ENCODE data around the gene ARPC5.

The ARPC5 gene

DNA sequence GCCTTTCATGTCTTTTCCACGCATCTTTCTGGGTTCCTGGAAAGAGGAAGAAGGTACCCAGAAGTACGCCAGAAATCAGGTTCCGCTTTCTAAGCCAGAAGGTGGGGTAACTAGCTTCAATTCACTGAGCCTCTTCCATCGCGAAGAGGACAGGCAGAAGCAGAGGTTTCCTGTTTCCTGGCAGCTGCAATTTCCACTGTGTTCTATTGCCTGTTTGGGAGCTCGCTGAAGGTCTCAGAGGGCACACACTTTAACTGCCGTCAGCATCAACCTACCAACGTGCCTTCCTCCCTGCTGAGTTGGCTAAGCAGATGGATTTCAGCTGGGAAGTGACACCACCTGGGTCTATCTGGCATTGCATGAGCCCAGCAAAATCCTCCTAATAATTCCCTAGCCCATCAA lies 55.3 kb downstream of the ARPC5 start:
- no peak overlapping the region for H3K27ac ChIP-seq
- CTCF ChIA-PET = interaction anchor here (0.8 to 1.2 kb wide), 2 partner anchors 11 to 318 kb away, joined by 3 to 5 read pairs; no protein-coding TSS in a partner anchor
- TF ChIP-seq, protein P1, sequence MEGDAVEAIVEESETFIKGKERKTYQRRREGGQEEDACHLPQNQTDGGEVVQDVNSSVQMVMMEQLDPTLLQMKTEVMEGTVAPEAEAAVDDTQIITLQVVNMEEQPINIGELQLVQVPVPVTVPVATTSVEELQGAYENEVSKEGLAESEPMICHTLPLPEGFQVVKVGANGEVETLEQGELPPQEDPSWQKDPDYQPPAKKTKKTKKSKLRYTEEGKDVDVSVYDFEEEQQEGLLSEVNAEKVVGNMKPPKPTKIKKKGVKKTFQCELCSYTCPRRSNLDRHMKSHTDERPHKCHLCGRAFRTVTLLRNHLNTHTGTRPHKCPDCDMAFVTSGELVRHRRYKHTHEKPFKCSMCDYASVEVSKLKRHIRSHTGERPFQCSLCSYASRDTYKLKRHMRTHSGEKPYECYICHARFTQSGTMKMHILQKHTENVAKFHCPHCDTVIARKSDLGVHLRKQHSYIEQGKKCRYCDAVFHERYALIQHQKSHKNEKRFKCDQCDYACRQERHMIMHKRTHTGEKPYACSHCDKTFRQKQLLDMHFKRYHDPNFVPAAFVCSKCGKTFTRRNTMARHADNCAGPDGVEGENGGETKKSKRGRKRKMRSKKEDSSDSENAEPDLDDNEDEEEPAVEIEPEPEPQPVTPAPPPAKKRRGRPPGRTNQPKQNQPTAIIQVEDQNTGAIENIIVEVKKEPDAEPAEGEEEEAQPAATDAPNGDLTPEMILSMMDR (conservative IDR thresholded peaks at IDR 0.05; ENCODE audit: low read depth) = no peak
- no peak for DNase-seq (ENCODE audit: low spot score)
- POLR2A ChIA-PET (ENCODE audit: low non-redundant PET) = no interaction called here

DNA sequence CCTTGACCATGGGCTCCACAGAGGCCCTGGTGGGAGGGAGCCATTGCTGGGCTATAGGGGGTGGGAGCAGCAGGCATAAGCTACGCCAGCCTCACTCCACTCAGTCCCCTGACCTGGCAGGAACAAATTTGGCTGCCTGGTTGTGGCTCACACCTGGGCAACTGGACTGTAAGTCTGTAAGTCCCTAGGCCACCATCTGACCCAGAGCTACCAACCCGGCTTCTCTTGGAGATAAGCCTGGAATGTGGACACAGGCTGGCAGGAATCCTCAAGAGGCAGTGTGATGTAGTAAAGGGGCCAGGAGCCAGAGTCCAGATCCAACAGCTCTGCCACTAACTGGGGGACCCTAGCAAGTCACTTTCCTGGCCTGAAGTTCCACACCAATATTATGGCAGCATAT lies 56.7 kb downstream of the ARPC5 start:
- ChIA-PET POLR2A (ENCODE audit: low non-redundant PET) (no interaction called here), CTCF (interaction anchor here (0.6 to 1.2 kb wide), 4 partner anchors 12 to 337 kb away, joined by 3 to 5 read pairs (median 3); no protein-coding TSS in a partner anchor)
- no peak for DNase-seq (ENCODE audit: low spot score)
- TF ChIP-seq, protein P1 (conservative IDR thresholded peaks at IDR 0.05; ENCODE audit: low read depth) = no peak
- H3K27ac ChIP-seq = no peak overlapping the region

DNA sequence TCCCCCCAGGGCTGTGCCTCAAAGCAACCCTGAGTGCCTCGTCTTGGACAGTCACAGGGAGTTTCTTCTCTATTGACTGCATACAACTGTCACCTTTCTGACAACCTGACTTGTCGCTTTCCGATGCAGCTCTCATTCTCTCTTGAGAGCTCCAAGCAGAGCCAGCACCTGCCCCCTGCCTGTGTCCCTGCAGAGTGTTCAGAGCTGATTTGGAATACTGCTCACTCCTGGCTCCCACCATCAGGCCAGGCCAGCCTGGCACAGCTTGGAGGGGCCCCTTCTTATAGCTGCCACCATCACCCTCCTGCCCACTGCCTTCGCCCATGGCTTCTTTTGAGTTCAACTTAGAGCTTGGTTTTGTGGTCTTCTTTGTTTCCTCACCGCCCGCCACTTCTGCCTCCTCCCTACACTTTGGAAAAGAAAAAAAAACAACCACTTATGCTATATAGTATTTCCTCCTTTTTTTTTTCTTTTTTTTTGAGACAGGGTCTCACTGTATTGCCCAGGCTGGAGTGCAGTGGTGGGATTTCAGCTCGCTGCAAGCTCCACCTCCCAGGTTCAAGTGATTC lies 57.6 kb downstream of the ARPC5 start:
- TF ChIP-seq, protein P1 (conservative IDR thresholded peaks at IDR 0.05; ENCODE audit: low read depth) = no peak
- ChIA-PET POLR2A (ENCODE audit: low non-redundant PET) (no interaction called here), CTCF (interaction anchor here (0.7 kb wide), 1 partner anchor 193 kb away, joined by 5 read pairs; no protein-coding TSS in a partner anchor)
- no peak for DNase-seq (ENCODE audit: low spot score)
- H3K27ac ChIP-seq = no peak overlapping the region

DNA sequence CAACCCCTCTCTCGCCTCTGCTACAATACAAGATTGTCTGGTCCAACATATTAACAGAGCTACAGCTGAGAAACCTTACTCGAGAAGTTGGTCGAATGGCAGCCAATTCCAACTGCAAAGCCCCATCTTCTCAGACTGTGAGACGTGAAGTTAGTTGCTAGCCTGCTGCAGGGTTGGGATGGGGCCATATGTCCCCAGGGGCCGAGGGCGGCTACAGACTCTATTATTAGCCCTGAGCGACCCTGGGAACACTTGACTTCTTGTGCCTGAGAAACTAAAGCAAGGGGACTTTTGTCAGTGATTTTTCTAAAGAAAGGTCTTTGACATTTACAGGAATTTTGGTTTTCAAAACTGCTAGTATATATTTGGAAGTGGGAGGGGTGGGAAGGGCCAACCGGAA lies 59.0 kb downstream of the ARPC5 start:
- CTCF ChIA-PET = interaction anchor here (0.6 kb wide), 1 partner anchor 1277 kb away, joined by 6 read pairs; no protein-coding TSS in a partner anchor
- DNase-seq (ENCODE audit: low spot score) = no peak
- POLR2A ChIA-PET (ENCODE audit: low non-redundant PET) = no interaction called here
- TF ChIP-seq, protein P1 (conservative IDR thresholded peaks at IDR 0.05; ENCODE audit: low read depth) = no peak
- H3K27ac ChIP-seq = no peak overlapping the region

DNA sequence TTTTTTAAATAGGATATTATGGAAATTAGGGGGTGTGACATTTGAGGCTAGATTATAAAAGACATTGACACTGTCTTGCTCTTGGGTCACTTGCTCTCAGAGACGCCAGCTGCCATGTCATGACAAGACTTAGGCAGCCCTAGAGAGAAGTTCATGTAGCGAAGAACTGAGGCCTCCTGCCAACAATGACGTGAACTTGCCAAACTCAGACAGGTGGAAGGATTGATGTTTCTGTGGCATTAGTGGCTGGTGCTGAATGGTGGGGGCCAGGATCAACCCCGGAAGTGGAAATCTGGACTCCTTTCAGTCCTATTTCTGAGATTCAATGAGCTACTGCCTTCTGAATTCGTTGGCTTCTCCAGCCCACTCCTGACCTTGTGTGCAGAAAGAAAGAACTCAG lies 60.0 kb downstream of the ARPC5 start:
- DNase-seq (ENCODE audit: low spot score) = no peak
- TF ChIP-seq, protein P1 (conservative IDR thresholded peaks at IDR 0.05; ENCODE audit: low read depth) = no peak
- ChIA-PET CTCF (no interaction called here), POLR2A (ENCODE audit: low non-redundant PET) (no interaction called here)
- H3K27ac ChIP-seq = no peak overlapping the region

DNA sequence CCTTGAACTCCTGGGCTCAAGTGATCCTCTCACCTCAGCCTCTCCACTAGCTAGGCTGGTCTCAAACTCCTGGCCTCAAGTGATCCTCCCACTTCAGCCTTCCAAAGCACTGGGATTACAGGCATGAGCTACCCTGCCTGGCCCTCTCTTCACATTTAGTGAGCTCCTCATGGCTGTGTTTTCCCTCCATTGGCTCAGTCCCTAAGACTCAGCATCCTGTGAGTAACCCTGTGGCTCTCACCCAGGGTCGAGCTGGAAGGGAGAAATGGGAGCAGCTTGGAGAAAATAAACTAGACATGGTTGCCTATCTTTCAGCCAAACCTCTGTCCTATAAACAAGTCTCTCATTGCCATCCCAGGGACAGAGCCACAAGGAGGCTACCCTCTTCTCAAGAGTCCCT lies 62.9 kb downstream of the ARPC5 start:
- TF ChIP-seq, protein P1 (conservative IDR thresholded peaks at IDR 0.05; ENCODE audit: low read depth) = no peak
- CTCF ChIA-PET = interaction anchor here (0.7 kb wide), 1 partner anchor 1214 kb away, joined by 3 read pairs; no protein-coding TSS in a partner anchor
- POLR2A ChIA-PET (ENCODE audit: low non-redundant PET) = interaction anchor here (0.6 kb wide), 1 partner anchor 15 kb away, joined by 13 read pairs; no protein-coding TSS in a partner anchor
- no peak overlapping the region for H3K27ac ChIP-seq
- no peak for DNase-seq (ENCODE audit: low spot score)
